Measurements from ENCODE around the gene INAFM1. TPM values are rescaled to one million over a fixed set of nuclear protein-coding genes. Genes with fewer than 3 reads are reported as not detected.

Gene INAFM1
- total RNA-seq, 2 experiments from 2014 or later = 5.0 to 7.6 TPM

GRCh38 chr19:47256693-47257410 is 17.8 kb upstream of the INAFM1 start:
- no TSS peak for BruUV-seq (replicated peaks)
- Histone ChIP-seq H3K9me3 (ENCODE audit: low read length) (no peaks in the 10 kb centered on the region), H3K4me1 (ENCODE audit: insufficient read depth, low read length, poor library complexity, severe bottlenecking) (peaks cover 14% of the 10 kb centered on the region), H4K20me1 (ENCODE audit: insufficient read depth, low read length) (no peaks in the 10 kb centered on the region), H3K36me3 (ENCODE audit: insufficient read depth, low read length) (peaks cover 33% of the 10 kb centered on the region), H2AFZ (ENCODE audit: low read length) (no peak overlapping the region), H3K4me2 (ENCODE audit: low read length) (peak overlapping the region; percentile 87), H3K9me2 (ENCODE audit: insufficient read depth, low read length) (no peaks in the 10 kb centered on the region), H3K79me2 (ENCODE audit: insufficient read depth, low read depth, low read length) (peaks cover 11% of the 10 kb centered on the region; the same call in 1 of the 2 replicates), H3K4me3 (ENCODE audit: low read depth, low read length, poor library complexity, severe bottlenecking) (peak overlapping the region; percentile 72), H3K27ac (ENCODE audit: low read depth, low read length, poor library complexity, severe bottlenecking) (peak overlapping the region; percentile 59)
- peak; percentile 100 for DNase-seq (ENCODE audit: low spot score)
- TF ChIP-seq EZH2phosphoT487 (IDR thresholded peaks at IDR 0.05; ENCODE audit: borderline replicate concordance, low read depth, low read length) (no peak), CTCF (conservative IDR thresholded peaks at IDR 0.05; ENCODE audit: low read length) (no peak)
- CTCF ChIA-PET (ENCODE audit: unreplicated experiment) = interaction anchor here (0.6 to 1.3 kb wide), 2 partner anchors 46 to 457 kb away, joined by 3 to 5 read pairs; no protein-coding TSS in a partner anchor
- intact Hi-C loops (cut with micrococcal nuclease; ENCODE audit: unreplicated experiment) = loop anchor here (1.0 kb wide), 2 partner anchors 17 to 31 kb away; partner anchors contain the start of gene INAFM1
- POLR2A ChIA-PET = interaction anchor here (0.5 to 1.6 kb wide), 9 partner anchors 10 to 645 kb away, joined by 3 to 6 read pairs (median 3); partner anchors contain the start of genes INAFM1 and ZC3H4

GRCh38 chr19:47257411-47258169 is 17.1 kb upstream of the INAFM1 start:
- Histone ChIP-seq H4K20me1 (ENCODE audit: insufficient read depth, low read length) (no peaks in the 10 kb centered on the region), H2AFZ (ENCODE audit: low read length) (no peak overlapping the region; the same call in 1 of the 2 replicates), H3K9me3 (ENCODE audit: low read length) (no peaks in the 10 kb centered on the region), H3K9me2 (ENCODE audit: insufficient read depth, low read length) (no peaks in the 10 kb centered on the region), H3K79me2 (ENCODE audit: insufficient read depth, low read depth, low read length) (peaks cover 11% of the 10 kb centered on the region; the same call in 1 of the 2 replicates), H3K27ac (ENCODE audit: low read depth, low read length, poor library complexity, severe bottlenecking) (peak overlapping the region; percentile 40), H3K4me3 (ENCODE audit: low read depth, low read length, poor library complexity, severe bottlenecking) (peak overlapping the region; percentile 72), H3K4me2 (ENCODE audit: low read length) (peak overlapping the region; percentile 87), H3K4me1 (ENCODE audit: insufficient read depth, low read length, poor library complexity, severe bottlenecking) (peaks cover 19% of the 10 kb centered on the region), H3K36me3 (ENCODE audit: insufficient read depth, low read length) (peaks cover 41% of the 10 kb centered on the region)
- no peak for DNase-seq (ENCODE audit: low spot score)
- TF ChIP-seq EZH2phosphoT487 (IDR thresholded peaks at IDR 0.05; ENCODE audit: borderline replicate concordance, low read depth, low read length) (no peak), CTCF (conservative IDR thresholded peaks at IDR 0.05; ENCODE audit: low read length) (no peak)
- intact Hi-C loops (cut with micrococcal nuclease; ENCODE audit: unreplicated experiment) = loop anchor here (1.0 kb wide), 1 partner anchor 17 kb away; the partner anchor contains the start of gene INAFM1
- ChIA-PET POLR2A (interaction anchor here (0.5 to 1.2 kb wide), 2 partner anchors 17 to 21 kb away, joined by 4 to 6 read pairs; partner anchors contain the start of gene INAFM1), CTCF (ENCODE audit: unreplicated experiment) (interaction anchor here (1.3 kb wide), 1 partner anchor 47 kb away, joined by 5 read pairs; no protein-coding TSS in a partner anchor)
- no TSS peak for BruUV-seq (replicated peaks)

Data from OCI-LY7 (cell line).